ENCODE data around the gene FNDC8.

- TF ChIP-seq CTCF (IDR thresholded peaks at IDR 0.05 in 8 of 11, conservative IDR thresholded peaks at IDR 0.05 in 3 of 11): no peak
- no peak for TF ChIP-seq POLR2A (IDR thresholded peaks at IDR 0.05)
- peak in 1 of 3 donors; percentile 16 for TF ChIP-seq POLR2AphosphoS5 (IDR thresholded peaks at IDR 0.05)
Observed at GRCh38 chr17:35160354-35161201, 39.2 kb downstream of the FNDC8 start.

All from spleen (tissue), 7 donors.